Muscle layer of duodenum (tissue), 2 donors: Measurements from ENCODE around the gene F10.

ENCODE experiments used
- H3K27ac ChIP-seq: one replicate; pipeline ENCODE4 v1.7.0; 2013; ENCODE audit warnings: mild to moderate bottlenecking, low read length
- H3K27me3 ChIP-seq: one replicate; pipeline ENCODE4 v1.7.0; 2013; ENCODE audit warnings: low read depth, mild to moderate bottlenecking, control low read depth, low read length
- H3K36me3 ChIP-seq, 2 donors: one replicate each; pipeline ENCODE4 v1.7.0; 2013; ENCODE audit warnings: low read length in 2 of 2, control low read depth in 1 of 2, mild to moderate bottlenecking in 1 of 2; ENCODE audit not compliant: insufficient read depth in 2 of 2, control insufficient read depth in 1 of 2
- H3K4me1 ChIP-seq, 2 donors: one replicate each; pipeline ENCODE4 v1.7.0; 2013; ENCODE audit warnings: low read length in 2 of 2, mild to moderate bottlenecking in 2 of 2, control low read depth in 1 of 2, moderate library complexity in 1 of 2; ENCODE audit not compliant: insufficient read depth in 2 of 2, control insufficient read depth in 1 of 2
- H3K4me3 ChIP-seq, 2 donors: one replicate each; pipeline ENCODE4 v1.7.0; 2013; ENCODE audit warnings: low read length in 2 of 2, low read depth in 1 of 2, mild to moderate bottlenecking in 1 of 2
- H3K9me3 ChIP-seq, 2 donors: one replicate each; pipeline ENCODE4 v1.7.0; 2013; ENCODE audit warnings: low read length in 2 of 2, control low read depth in 1 of 2, mild to moderate bottlenecking in 1 of 2; ENCODE audit not compliant: control insufficient read depth in 1 of 2
- donor health status: healthy.

Gene F10

GRCh38 chr13:113121183-113121927 lies 1.2 kb upstream of the F10 start:
- Histone ChIP-seq H3K4me1 (no peaks in the 10 kb centered on the region), H3K4me3 (no peak overlapping the region), H3K27me3 (no peaks in the 10 kb centered on the region), H3K36me3 (no peaks in the 10 kb centered on the region), H3K27ac (no peak overlapping the region), H3K9me3 (no peaks in the 10 kb centered on the region)

- no peaks in the 10 kb centered on the region for H3K27me3 ChIP-seq
- no peaks in the 10 kb centered on the region for H3K4me1 ChIP-seq
- H3K36me3 ChIP-seq: no peaks in the 10 kb centered on the region
- H3K9me3 ChIP-seq: no peaks in the 10 kb centered on the region
- peak overlapping the region in 1 of 2 donors; percentile 12 for H3K4me3 ChIP-seq
- no peak overlapping the region for H3K27ac ChIP-seq
Observed at GRCh38 chr13:113121928-113122471, 599 bp upstream of the F10 start.

GRCh38 chr13:113123226-113124201 lies 915 bp downstream of the F10 start:
- Histone ChIP-seq H3K36me3 (no peaks in the 10 kb centered on the region), H3K4me1 (no peaks in the 10 kb centered on the region), H3K4me3 (peak overlapping the region in 1 of 2 donors; percentile 12), H3K9me3 (no peaks in the 10 kb centered on the region), H3K27me3 (no peaks in the 10 kb centered on the region), H3K27ac (no peak overlapping the region)

- H3K27me3 ChIP-seq: no peaks in the 10 kb centered on the region
- no peaks in the 10 kb centered on the region for H3K36me3 ChIP-seq
- H3K4me3 ChIP-seq: no peak overlapping the region
- no peaks in the 10 kb centered on the region for H3K4me1 ChIP-seq
- H3K9me3 ChIP-seq: no peaks in the 10 kb centered on the region
- no peak overlapping the region for H3K27ac ChIP-seq
Observed at GRCh38 chr13:113124211-113124970, 1.8 kb downstream of the F10 start.

GRCh38 chr13:113125506-113126264 lies 3.1 kb downstream of the F10 start:
- Histone ChIP-seq H3K9me3 (no peaks in the 10 kb centered on the region), H3K4me1 (no peaks in the 10 kb centered on the region), H3K36me3 (no peaks in the 10 kb centered on the region), H3K4me3 (no peak overlapping the region), H3K27me3 (no peaks in the 10 kb centered on the region), H3K27ac (no peak overlapping the region)

GRCh38 chr13:113126265-113127150 lies 3.9 kb downstream of the F10 start:
- H3K9me3 ChIP-seq: no peaks in the 10 kb centered on the region
- H3K36me3 ChIP-seq: no peaks in the 10 kb centered on the region
- no peaks in the 10 kb centered on the region for H3K4me1 ChIP-seq
- H3K27ac ChIP-seq: no peak overlapping the region
- H3K4me3 ChIP-seq: no peak overlapping the region
- no peaks in the 10 kb centered on the region for H3K27me3 ChIP-seq

GRCh38 chr13:113129480-113129879 lies 6.9 kb downstream of the F10 start:
- Histone ChIP-seq H3K4me3 (peak overlapping the region in 1 of 2 donors; percentile 65), H3K9me3 (no peaks in the 10 kb centered on the region), H3K4me1 (no peaks in the 10 kb centered on the region), H3K36me3 (no peaks in the 10 kb centered on the region), H3K27me3 (no peaks in the 10 kb centered on the region), H3K27ac (no peak overlapping the region)

GRCh38 chr13:113129921-113130750 lies 7.5 kb downstream of the F10 start:
- Histone ChIP-seq H3K27me3 (no peaks in the 10 kb centered on the region), H3K4me3 (peak overlapping the region in 1 of 2 donors; percentile 65), H3K4me1 (no peaks in the 10 kb centered on the region), H3K9me3 (no peaks in the 10 kb centered on the region), H3K36me3 (no peaks in the 10 kb centered on the region), H3K27ac (no peak overlapping the region)

- Histone ChIP-seq H3K4me3 (no peak overlapping the region), H3K9me3 (no peaks in the 10 kb centered on the region), H3K36me3 (no peaks in the 10 kb centered on the region), H3K27ac (no peak overlapping the region), H3K4me1 (no peaks in the 10 kb centered on the region), H3K27me3 (no peaks in the 10 kb centered on the region)
Observed at GRCh38 chr13:113135281-113135760, 12.7 kb downstream of the F10 start.
